Tibial artery (tissue), 4 donors: ENCODE measurements around the gene KMT5B.

Experiments used
- DNase-seq, 2 donors: peaks; one replicate each; pipeline ENCODE4 v3.0.0-alpha.2; 2019
- H3K27ac ChIP-seq, 2 donors: fragments of 200-600 bp; sonication (generic) in 1 of 2; 1 replicate in 1 of 2; 2 replicates in 1 of 2; pipeline ENCODE4 v1.5.1; 2018 to 2019; ENCODE audit warnings: mild to moderate bottlenecking in 1 of 2
- H3K27me3 ChIP-seq, 2 donors: fragments of 200-600 bp; sonication (generic) in 1 of 2; one replicate each; pipeline versions ENCODE4 v1.5.1 to v1.6.0; 2016 to 2019
- H3K36me3 ChIP-seq, 3 donors: fragments of 200-600 bp; sonication (generic) in 2 of 3; one replicate each; pipeline ENCODE4 v1.5.1; 2016 to 2019; ENCODE audit warnings: mild to moderate bottlenecking in 2 of 3
- H3K4me1 ChIP-seq, 4 donors: fragments of 200-600 bp; sonication (generic) in 2 of 4; 1 replicate in 3 of 4; 2 replicates in 1 of 4; pipeline ENCODE4 v1.5.1; 2016 to 2019
- H3K4me3 ChIP-seq, 2 donors: fragments of 200-600 bp; sonication (generic) in 1 of 2; 1 replicate in 1 of 2; 2 replicates in 1 of 2; pipeline ENCODE4 v1.5.1; 2018 to 2019; ENCODE audit warnings: mild to moderate bottlenecking in 2 of 2
- H3K9me3 ChIP-seq, 3 donors: fragments of 200-600 bp; sonication (generic) in 1 of 3; one replicate each; pipeline ENCODE4 v1.5.1; 2016 to 2019
- intact Hi-C: fragments of 100-400 bp; cut with DNase I; formaldehyde crosslinking; loops from one replicate; pipeline ENCODE4 v1.15.0; 2023; ENCODE audit warnings: low total_unique reads
- TF ChIP-seq, protein P1 (sequence below), 2 experiments: fragments of 200-600 bp in 1 of 2; fragments of 450-650 bp in 1 of 2; IDR thresholded peaks; one replicate each; pipeline ENCODE4 v1.5.1; 2017 to 2019; ENCODE audit warnings: antibody characterized with exemption in 2 of 2, mild to moderate bottlenecking in 1 of 2, moderate library complexity in 1 of 2

The KMT5B gene

DNA sequence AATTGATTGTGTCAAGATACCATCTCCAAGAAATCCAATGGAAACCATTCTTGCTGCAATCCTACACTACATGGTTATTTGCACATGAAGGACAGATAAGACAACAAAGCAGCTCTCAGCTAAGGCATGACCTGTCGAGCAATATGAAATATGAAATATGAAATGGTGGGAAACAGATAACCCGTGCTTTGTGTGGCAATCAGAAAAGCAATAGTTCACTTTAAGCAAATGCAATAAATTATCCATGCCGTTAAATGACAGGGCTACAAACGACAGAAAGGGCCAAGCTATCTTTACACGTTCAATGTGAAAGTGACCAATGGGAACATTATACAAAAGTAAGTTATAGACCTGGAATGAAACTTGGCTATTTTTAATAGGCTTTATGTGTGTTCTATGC, 35.2 kb downstream of the KMT5B start:
- Histone ChIP-seq H3K27ac (no peak overlapping the region), H3K4me3 (no peak overlapping the region), H3K9me3 (no peaks in the 10 kb centered on the region), H3K36me3 (peaks cover 39 to 91% (median 57%) of the 10 kb centered on the region in 3 donors), H3K4me1 (no peaks in the 10 kb centered on the region), H3K27me3 (no peaks in the 10 kb centered on the region)
- no peak for DNase-seq
- intact Hi-C loops: no loop called here
- TF ChIP-seq, protein P1, sequence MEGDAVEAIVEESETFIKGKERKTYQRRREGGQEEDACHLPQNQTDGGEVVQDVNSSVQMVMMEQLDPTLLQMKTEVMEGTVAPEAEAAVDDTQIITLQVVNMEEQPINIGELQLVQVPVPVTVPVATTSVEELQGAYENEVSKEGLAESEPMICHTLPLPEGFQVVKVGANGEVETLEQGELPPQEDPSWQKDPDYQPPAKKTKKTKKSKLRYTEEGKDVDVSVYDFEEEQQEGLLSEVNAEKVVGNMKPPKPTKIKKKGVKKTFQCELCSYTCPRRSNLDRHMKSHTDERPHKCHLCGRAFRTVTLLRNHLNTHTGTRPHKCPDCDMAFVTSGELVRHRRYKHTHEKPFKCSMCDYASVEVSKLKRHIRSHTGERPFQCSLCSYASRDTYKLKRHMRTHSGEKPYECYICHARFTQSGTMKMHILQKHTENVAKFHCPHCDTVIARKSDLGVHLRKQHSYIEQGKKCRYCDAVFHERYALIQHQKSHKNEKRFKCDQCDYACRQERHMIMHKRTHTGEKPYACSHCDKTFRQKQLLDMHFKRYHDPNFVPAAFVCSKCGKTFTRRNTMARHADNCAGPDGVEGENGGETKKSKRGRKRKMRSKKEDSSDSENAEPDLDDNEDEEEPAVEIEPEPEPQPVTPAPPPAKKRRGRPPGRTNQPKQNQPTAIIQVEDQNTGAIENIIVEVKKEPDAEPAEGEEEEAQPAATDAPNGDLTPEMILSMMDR (IDR thresholded peaks at IDR 0.05): no peak

DNA sequence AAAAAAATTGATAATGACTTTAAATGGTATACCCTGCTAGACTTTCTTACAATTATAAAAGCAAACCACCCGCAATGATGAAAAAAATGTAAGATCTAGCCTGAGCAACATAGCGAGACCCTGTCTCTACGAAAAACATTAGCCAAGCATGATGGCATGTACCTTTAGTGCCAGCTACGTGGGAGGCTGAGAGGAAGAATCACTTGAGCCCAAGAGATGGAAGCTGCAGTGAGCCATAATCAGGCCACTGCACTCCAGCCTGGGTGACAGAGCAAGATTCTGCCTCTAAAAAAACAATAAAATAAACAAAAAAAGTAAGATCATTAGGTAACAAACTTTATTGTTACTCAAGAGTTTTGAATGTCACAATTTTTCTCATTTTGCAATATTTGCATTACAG, 39.2 kb downstream of the KMT5B start:
- H3K36me3 ChIP-seq: peaks cover 65 to 95% (median 66%) of the 10 kb centered on the region in 3 donors
- H3K4me3 ChIP-seq: no peak overlapping the region
- intact Hi-C loops: no loop called here
- no peaks in the 10 kb centered on the region for H3K4me1 ChIP-seq
- H3K27ac ChIP-seq: no peak overlapping the region
- H3K27me3 ChIP-seq: no peaks in the 10 kb centered on the region
- TF ChIP-seq, protein P1 (IDR thresholded peaks at IDR 0.05): no peak
- no peak for DNase-seq
- no peaks in the 10 kb centered on the region for H3K9me3 ChIP-seq

DNA sequence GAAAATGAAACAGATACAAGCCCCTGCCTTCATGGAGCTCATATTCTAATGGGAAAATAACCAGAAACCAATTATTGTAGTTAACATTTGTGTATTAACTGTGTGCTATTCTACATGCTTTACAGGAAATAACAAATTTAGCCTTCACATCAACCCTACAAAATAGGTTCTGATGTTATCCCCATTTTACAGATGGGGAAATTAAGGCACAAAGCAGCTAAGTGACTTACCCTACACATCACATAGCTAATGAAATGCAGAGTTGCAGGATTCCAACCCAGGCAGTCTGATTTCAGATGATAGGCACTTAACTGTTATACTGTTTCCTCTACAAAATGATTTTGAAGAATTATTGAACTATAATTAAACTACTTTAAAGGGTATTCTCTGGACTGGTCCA, 43.7 kb downstream of the KMT5B start:
- Histone ChIP-seq H3K4me1 (no peaks in the 10 kb centered on the region), H3K36me3 (peaks cover 82 to 100% (median 87%) of the 10 kb centered on the region in 3 donors), H3K9me3 (no peaks in the 10 kb centered on the region), H3K4me3 (no peak overlapping the region), H3K27me3 (no peaks in the 10 kb centered on the region), H3K27ac (no peak overlapping the region)
- intact Hi-C loops: no loop called here
- DNase-seq: no peak
- TF ChIP-seq, protein P1 (IDR thresholded peaks at IDR 0.05): no peak

DNA sequence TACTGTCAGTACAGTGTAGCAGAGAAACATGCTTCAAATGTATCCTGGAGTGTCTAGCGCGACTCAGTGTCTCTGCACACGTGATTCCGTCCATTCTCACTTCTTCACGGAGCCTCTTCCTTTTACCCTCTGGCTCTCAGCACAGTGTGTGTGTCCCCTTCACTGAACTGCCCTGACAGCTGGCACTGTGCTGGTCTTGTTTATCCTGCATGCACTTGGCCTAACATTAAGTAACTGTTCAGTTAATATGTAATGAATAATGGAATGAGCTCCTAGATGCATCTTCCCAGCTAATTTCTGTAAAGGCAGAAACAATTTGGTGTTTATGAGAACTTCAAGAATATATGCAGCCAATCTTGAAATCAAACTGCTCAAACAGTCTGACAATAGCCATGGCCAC, 44.4 kb downstream of the KMT5B start:
- Histone ChIP-seq H3K36me3 (peaks cover 77 to 100% (median 87%) of the 10 kb centered on the region in 3 donors), H3K4me3 (no peak overlapping the region), H3K27me3 (no peaks in the 10 kb centered on the region), H3K4me1 (no peaks in the 10 kb centered on the region), H3K27ac (no peak overlapping the region), H3K9me3 (no peaks in the 10 kb centered on the region)
- TF ChIP-seq, protein P1 (IDR thresholded peaks at IDR 0.05): no peak
- intact Hi-C loops: no loop called here
- DNase-seq: no peak

DNA sequence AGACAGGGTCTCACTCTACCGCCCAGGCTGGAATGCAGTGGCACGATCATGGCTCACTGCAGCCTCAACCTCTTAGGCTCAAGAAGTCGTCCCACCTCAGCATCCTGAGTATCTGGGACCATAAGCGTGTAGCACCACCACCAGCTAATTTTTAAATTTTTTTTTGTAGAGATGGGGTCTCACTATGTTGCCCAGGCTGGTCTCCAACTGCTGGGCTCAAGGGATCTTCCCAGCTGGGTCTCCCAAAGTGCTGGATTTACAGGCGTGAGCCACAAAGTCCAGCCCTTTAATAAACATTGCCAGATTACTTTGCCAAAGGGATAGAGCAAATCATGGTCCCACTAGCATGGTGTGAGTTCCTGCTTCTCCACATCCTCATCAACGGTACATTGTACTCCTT, 45.6 kb downstream of the KMT5B start:
- no peak overlapping the region for H3K27ac ChIP-seq
- no peaks in the 10 kb centered on the region for H3K4me1 ChIP-seq
- no peaks in the 10 kb centered on the region for H3K9me3 ChIP-seq
- intact Hi-C loops: no loop called here
- TF ChIP-seq, protein P1 (IDR thresholded peaks at IDR 0.05): no peak
- H3K36me3 ChIP-seq: peaks cover 71 to 93% (median 82%) of the 10 kb centered on the region in 3 donors
- no peak for DNase-seq
- no peak overlapping the region for H3K4me3 ChIP-seq
- H3K27me3 ChIP-seq: no peaks in the 10 kb centered on the region

DNA sequence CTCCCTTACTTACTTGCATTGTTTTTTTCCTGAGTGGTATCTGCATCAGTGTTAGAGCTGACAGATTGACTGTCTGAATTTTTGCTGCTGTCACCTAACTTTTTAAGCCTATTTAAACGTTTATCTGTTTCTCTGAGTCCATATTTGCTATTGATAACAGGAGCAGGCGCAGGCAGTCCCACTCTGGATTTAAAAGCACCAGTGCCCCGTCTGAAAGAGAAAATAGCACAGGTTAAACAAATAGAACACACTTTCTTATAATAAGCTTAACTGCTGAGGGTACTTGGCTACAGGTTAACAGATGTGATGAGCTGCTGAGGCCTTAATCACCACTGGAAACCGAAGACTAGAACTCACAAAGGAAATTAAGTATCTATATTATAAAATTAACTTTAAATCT, 46.1 kb downstream of the KMT5B start:
- H3K36me3 ChIP-seq: peaks cover 67 to 90% (median 78%) of the 10 kb centered on the region in 3 donors
- H3K27me3 ChIP-seq: no peaks in the 10 kb centered on the region
- H3K4me3 ChIP-seq: no peak overlapping the region
- TF ChIP-seq, protein P1 (IDR thresholded peaks at IDR 0.05): no peak
- no peak overlapping the region for H3K27ac ChIP-seq
- intact Hi-C loops: no loop called here
- H3K4me1 ChIP-seq: no peaks in the 10 kb centered on the region
- DNase-seq: no peak
- no peaks in the 10 kb centered on the region for H3K9me3 ChIP-seq
